ENCODE measurements around the gene SLC35E2B.
"Not testable (repeated sequence)": the region's sequence is repeated elsewhere in the genome, so short reads cannot be mapped to it uniquely, and the experiment has no call there.

Gene SLC35E2B

GRCh38 chr1:1662830-1663560 lies 29.6 kb downstream of the SLC35E2B start:
- H3K36me3 ChIP-seq (ENCODE audit: control insufficient read depth, insufficient read depth, low read length); H3K4ac ChIP-seq (ENCODE audit: low read depth, low read length); H4K5ac ChIP-seq (ENCODE audit: low read length); H3K4me3 ChIP-seq (ENCODE audit: low read length); H2BK120ac ChIP-seq (ENCODE audit: low read depth, low read length); H3K9ac ChIP-seq (ENCODE audit: low read length); H3K79me1 ChIP-seq (ENCODE audit: low read length); H3K18ac ChIP-seq (ENCODE audit: low read length); H3K23ac ChIP-seq (ENCODE audit: low read length); H2AK5ac ChIP-seq (ENCODE audit: low read length); H3K79me2 ChIP-seq (ENCODE audit: control insufficient read depth, insufficient read depth, low read length); H3K4me1 ChIP-seq (ENCODE audit: control insufficient read depth, low read depth, low read length); H3K27me3 ChIP-seq (ENCODE audit: insufficient read depth, low read length, poor library complexity); H3K56ac ChIP-seq (ENCODE audit: low read length); H4K8ac ChIP-seq (ENCODE audit: low read depth, low read length); H2BK5ac ChIP-seq (ENCODE audit: low read length); H3K27ac ChIP-seq (ENCODE audit: low read depth, low read length); H2BK15ac ChIP-seq (replicated peaks; ENCODE audit: low read depth); DNase-seq; H3K4me2 ChIP-seq (ENCODE audit: low read length): not testable (repeated sequence)
- WGBS (ENCODE audit: extremely low coverage, insufficient coverage, low lambda C conversion rate) = no CpG with 5 or more reads among the region's 15 CpGs

GRCh38 chr1:1662392-1662791 lies 30.2 kb downstream of the SLC35E2B start:
- not testable (repeated sequence) for H3K56ac ChIP-seq (ENCODE audit: low read length); H4K8ac ChIP-seq (ENCODE audit: low read depth, low read length); H3K23ac ChIP-seq (ENCODE audit: low read length); H2BK5ac ChIP-seq (ENCODE audit: low read length); H3K4me2 ChIP-seq (ENCODE audit: low read length); H3K79me2 ChIP-seq (ENCODE audit: control insufficient read depth, insufficient read depth, low read length); H2BK15ac ChIP-seq (replicated peaks; ENCODE audit: low read depth); DNase-seq; H4K5ac ChIP-seq (ENCODE audit: low read length); H3K36me3 ChIP-seq (ENCODE audit: control insufficient read depth, insufficient read depth, low read length); H3K4ac ChIP-seq (ENCODE audit: low read depth, low read length); H3K4me3 ChIP-seq (ENCODE audit: low read length); H3K18ac ChIP-seq (ENCODE audit: low read length); H3K4me1 ChIP-seq (ENCODE audit: control insufficient read depth, low read depth, low read length); H2AK5ac ChIP-seq (ENCODE audit: low read length); H3K27ac ChIP-seq (ENCODE audit: low read depth, low read length); H3K9ac ChIP-seq (ENCODE audit: low read length); H2BK120ac ChIP-seq (ENCODE audit: low read depth, low read length); H3K27me3 ChIP-seq (ENCODE audit: insufficient read depth, low read length, poor library complexity); H3K79me1 ChIP-seq (ENCODE audit: low read length)
- WGBS (ENCODE audit: extremely low coverage, insufficient coverage, low lambda C conversion rate) = no CpG with 5 or more reads among the region's 9 CpGs

GRCh38 chr1:1658583-1659549 lies 33.7 kb downstream of the SLC35E2B start, which contains the start of gene CDK11B:
TSS of gene CDK11B (minus strand) at chr1:1659004. CDS start at chr1:1657485, 1,519 bp downstream.
- not testable (repeated sequence) for H2AK5ac ChIP-seq (ENCODE audit: low read length); H4K5ac ChIP-seq (ENCODE audit: low read length); H2BK5ac ChIP-seq (ENCODE audit: low read length); H3K79me2 ChIP-seq (ENCODE audit: control insufficient read depth, insufficient read depth, low read length); H2BK15ac ChIP-seq (replicated peaks; ENCODE audit: low read depth); H3K79me1 ChIP-seq (ENCODE audit: low read length); H3K36me3 ChIP-seq (ENCODE audit: control insufficient read depth, insufficient read depth, low read length); H4K8ac ChIP-seq (ENCODE audit: low read depth, low read length); H2BK120ac ChIP-seq (ENCODE audit: low read depth, low read length); H3K23ac ChIP-seq (ENCODE audit: low read length); H3K4me2 ChIP-seq (ENCODE audit: low read length); H3K4ac ChIP-seq (ENCODE audit: low read depth, low read length); H3K18ac ChIP-seq (ENCODE audit: low read length); H3K27me3 ChIP-seq (ENCODE audit: insufficient read depth, low read length, poor library complexity); H3K4me1 ChIP-seq (ENCODE audit: control insufficient read depth, low read depth, low read length)
- WGBS (ENCODE audit: extremely low coverage, insufficient coverage, low lambda C conversion rate) = no CpG with 5 or more reads among the region's 96 CpGs
- DNase-seq = peak; percentile 99
- Histone ChIP-seq H3K9ac (ENCODE audit: low read length) (peak within 1 kb of the TSS; percentile 83), H3K27ac (ENCODE audit: low read depth, low read length) (peak within 1 kb of the TSS; percentile 96), H3K56ac (ENCODE audit: low read length) (peak within 1 kb of the TSS; percentile 97), H3K4me3 (ENCODE audit: low read length) (peak within 1 kb of the TSS; percentile 85)

- not testable (repeated sequence) for H2BK15ac ChIP-seq (replicated peaks; ENCODE audit: low read depth); H3K9ac ChIP-seq (ENCODE audit: low read length); H3K4ac ChIP-seq (ENCODE audit: low read depth, low read length); H2BK5ac ChIP-seq (ENCODE audit: low read length); DNase-seq; H3K79me2 ChIP-seq (ENCODE audit: control insufficient read depth, insufficient read depth, low read length); H2AK5ac ChIP-seq (ENCODE audit: low read length); H4K8ac ChIP-seq (ENCODE audit: low read depth, low read length); H3K79me1 ChIP-seq (ENCODE audit: low read length); H4K5ac ChIP-seq (ENCODE audit: low read length); H3K4me1 ChIP-seq (ENCODE audit: control insufficient read depth, low read depth, low read length); H3K27me3 ChIP-seq (ENCODE audit: insufficient read depth, low read length, poor library complexity); H3K23ac ChIP-seq (ENCODE audit: low read length); H3K4me3 ChIP-seq (ENCODE audit: low read length); H3K36me3 ChIP-seq (ENCODE audit: control insufficient read depth, insufficient read depth, low read length); H3K18ac ChIP-seq (ENCODE audit: low read length); H3K4me2 ChIP-seq (ENCODE audit: low read length); H3K27ac ChIP-seq (ENCODE audit: low read depth, low read length); H3K56ac ChIP-seq (ENCODE audit: low read length); H2BK120ac ChIP-seq (ENCODE audit: low read depth, low read length)
- no CpG with 5 or more reads among the region's 11 CpGs for WGBS (ENCODE audit: extremely low coverage, insufficient coverage, low lambda C conversion rate)
These were observed 44.3 kb downstream of the SLC35E2B start for GRCh38 chr1:1648265-1648664.

- H2BK120ac ChIP-seq (ENCODE audit: low read depth, low read length); H4K8ac ChIP-seq (ENCODE audit: low read depth, low read length); H2AK5ac ChIP-seq (ENCODE audit: low read length); H2BK5ac ChIP-seq (ENCODE audit: low read length); H3K4me1 ChIP-seq (ENCODE audit: control insufficient read depth, low read depth, low read length); H3K27ac ChIP-seq (ENCODE audit: low read depth, low read length); H3K36me3 ChIP-seq (ENCODE audit: control insufficient read depth, insufficient read depth, low read length); DNase-seq; H3K27me3 ChIP-seq (ENCODE audit: insufficient read depth, low read length, poor library complexity); H3K9ac ChIP-seq (ENCODE audit: low read length); H3K79me2 ChIP-seq (ENCODE audit: control insufficient read depth, insufficient read depth, low read length); H3K79me1 ChIP-seq (ENCODE audit: low read length); H4K5ac ChIP-seq (ENCODE audit: low read length); H3K18ac ChIP-seq (ENCODE audit: low read length); H3K4ac ChIP-seq (ENCODE audit: low read depth, low read length); H3K4me2 ChIP-seq (ENCODE audit: low read length); H3K4me3 ChIP-seq (ENCODE audit: low read length); H3K56ac ChIP-seq (ENCODE audit: low read length); H3K23ac ChIP-seq (ENCODE audit: low read length); H2BK15ac ChIP-seq (replicated peaks; ENCODE audit: low read depth): not testable (repeated sequence)
- WGBS (ENCODE audit: extremely low coverage, insufficient coverage, low lambda C conversion rate) = no CpG with 5 or more reads among the region's 17 CpGs
These were observed 44.9 kb downstream of the SLC35E2B start for GRCh38 chr1:1647567-1648241.
